ENCODE measurements around the gene USP48. TPM values are rescaled to one million over a fixed set of nuclear protein-coding genes. Genes with fewer than 3 reads are reported as not detected.

The USP48 gene
- total RNA-seq, 4 donors from 2014 or later: 11.5 to 24.4 (median 14.5) TPM

GRCh38 chr1:21764615-21765423, 18.1 kb downstream of the USP48 start:
- peak; percentile 36 to 49 for ATAC-seq
- no peaks in the 10 kb centered on the region for H3K36me3 ChIP-seq
- in situ Hi-C loops (cut with MboI; ENCODE audit: low sequenced_read_pairs in 4 of 4): loop anchor here in 1 of 4 donors (25.0 kb wide), 1 partner anchor 197 kb away; no protein-coding TSS in a partner anchor
- H3K9me3 ChIP-seq: no peaks in the 10 kb centered on the region
- H3K27ac ChIP-seq: peak overlapping the region in 3 of 4 donors; percentile 34 to 48 (median 42)
- H3K27me3 ChIP-seq: no peaks in the 10 kb centered on the region
- DNase-seq: peak in 1 of 2 donors; percentile 19
- TF ChIP-seq CTCF (IDR thresholded peaks at IDR 0.05 in 4 of 5, conservative IDR thresholded peaks at IDR 0.05 in 1 of 5) (no peak), POLR2A (IDR thresholded peaks at IDR 0.05) (no peak)
- H3K4me1 ChIP-seq: peaks cover 29 to 37% of the 10 kb centered on the region in 2 donors
- H3K4me3 ChIP-seq: no peak overlapping the region
- intact Hi-C loops (cut with DNase I; ENCODE audit: low total_unique reads): no loop called here

GRCh38 chr1:21763694-21764419, 19.1 kb downstream of the USP48 start:
- Histone ChIP-seq H3K9me3 (no peaks in the 10 kb centered on the region), H3K27ac (peak overlapping the region in 3 of 4 donors; percentile 34 to 48 (median 42)), H3K4me1 (peaks cover 34 to 37% of the 10 kb centered on the region in 2 donors), H3K36me3 (no peaks in the 10 kb centered on the region), H3K4me3 (no peak overlapping the region), H3K27me3 (no peaks in the 10 kb centered on the region)
- no peak for TF ChIP-seq CTCF (IDR thresholded peaks at IDR 0.05 in 4 of 5, conservative IDR thresholded peaks at IDR 0.05 in 1 of 5)
- intact Hi-C loops (cut with DNase I; ENCODE audit: low total_unique reads) (no loop called here), in situ Hi-C loops (cut with MboI; ENCODE audit: low sequenced_read_pairs in 4 of 4) (loop anchor here in 1 of 4 donors (25.0 kb wide), 1 partner anchor 198 kb away; no protein-coding TSS in a partner anchor)
- ATAC-seq (no peak), DNase-seq (no peak)

- in situ Hi-C loops (cut with MboI; ENCODE audit: low sequenced_read_pairs in 4 of 4): loop anchor here in 1 of 4 donors (25.0 kb wide), 1 partner anchor 199 kb away; no protein-coding TSS in a partner anchor
- no peak for DNase-seq
- intact Hi-C loops (cut with DNase I; ENCODE audit: low total_unique reads): no loop called here
- Histone ChIP-seq H3K27ac (peak overlapping the region in 1 of 4 donors; percentile 37), H3K9me3 (no peaks in the 10 kb centered on the region), H3K4me3 (no peak overlapping the region), H3K27me3 (no peaks in the 10 kb centered on the region), H3K36me3 (no peaks in the 10 kb centered on the region), H3K4me1 (peaks cover 32 to 34% of the 10 kb centered on the region in 2 donors)
- ATAC-seq: no peak
- TF ChIP-seq POLR2A (IDR thresholded peaks at IDR 0.05) (no peak), CTCF (IDR thresholded peaks at IDR 0.05 in 4 of 5, conservative IDR thresholded peaks at IDR 0.05 in 1 of 5) (no peak)
These were observed 19.7 kb downstream of the USP48 start for GRCh38 chr1:21763236-21763635.

GRCh38 chr1:21762022-21762404, 20.9 kb downstream of the USP48 start:
- intact Hi-C loops (cut with DNase I; ENCODE audit: low total_unique reads): no loop called here
- Histone ChIP-seq H3K9me3 (no peaks in the 10 kb centered on the region), H3K4me3 (no peak overlapping the region), H3K36me3 (no peaks in the 10 kb centered on the region), H3K4me1 (peaks cover 29 to 41% of the 10 kb centered on the region in 2 donors), H3K27ac (no peak overlapping the region), H3K27me3 (no peaks in the 10 kb centered on the region)
- DNase-seq (no peak), ATAC-seq (no peak)
- in situ Hi-C loops (cut with MboI; ENCODE audit: low sequenced_read_pairs in 4 of 4): loop anchor here in 1 of 4 donors (25.0 kb wide), 1 partner anchor 200 kb away; no protein-coding TSS in a partner anchor
- TF ChIP-seq CTCF (IDR thresholded peaks at IDR 0.05 in 4 of 5, conservative IDR thresholded peaks at IDR 0.05 in 1 of 5) (no peak), POLR2A (IDR thresholded peaks at IDR 0.05) (no peak)

All from gastrocnemius medialis (tissue), 4 donors.